ENCODE data around the gene SVEP1.

DNA sequence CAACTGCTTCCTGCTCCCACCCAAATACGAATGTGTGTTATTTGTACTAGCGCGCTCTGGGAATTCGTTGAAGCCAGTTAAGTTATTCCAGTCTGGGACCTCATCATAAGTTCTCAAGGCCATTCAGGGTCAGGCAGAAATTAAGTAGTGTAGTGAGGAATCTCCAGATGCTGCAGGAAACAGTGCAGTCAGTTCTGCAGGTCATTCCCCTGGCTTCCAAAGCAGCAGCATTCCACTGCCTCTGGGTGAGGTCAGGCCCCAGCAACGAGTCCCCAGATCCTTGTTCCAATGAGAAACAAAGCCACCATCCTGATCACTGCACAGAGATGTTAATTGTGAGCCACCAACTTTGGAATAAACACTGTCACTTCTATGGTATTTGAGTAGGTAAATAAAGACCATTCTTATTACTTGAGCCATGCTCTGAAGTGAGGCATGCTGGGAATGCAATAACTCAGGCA lies 33.1 kb downstream of the SVEP1 start:
- TF ChIP-seq CTCF (IDR thresholded peaks at IDR 0.05; ENCODE audit: borderline replicate concordance, extremely low read depth, low read length, poor library complexity, severe bottlenecking) (no peak), EZH2 (IDR thresholded peaks at IDR 0.05; ENCODE audit: borderline replicate concordance, low read depth, low read length, severe bottlenecking) (no peak)
